ENCODE data around the gene HS6ST3. TPM values are rescaled to one million over a fixed set of nuclear protein-coding genes. Genes with fewer than 3 reads are reported as not detected.

HS6ST3 gene
- total and polyA plus RNA-seq, 8 donors, result 0.03 to 0.15 (median 0.10) TPM

GRCh38 chr13:96824140-96824539 is 734.2 kb downstream of the HS6ST3 start:
- no peaks in the 10 kb centered on the region for H3K9me3 ChIP-seq
- ATAC-seq, result no peak
- intact Hi-C loops (cut with DNase I), result no loop called here

GRCh38 chr13:96825653-96826052 is 735.7 kb downstream of the HS6ST3 start:
- Histone ChIP-seq H3K4me1 (no peaks in the 10 kb centered on the region), H3K36me3 (no peaks in the 10 kb centered on the region), H3K27me3 (no peaks in the 10 kb centered on the region), H3K4me3 (no peak overlapping the region), H3K27ac (no peak overlapping the region), H3K9me3 (no peaks in the 10 kb centered on the region)
- TF ChIP-seq CTCF (IDR thresholded peaks at IDR 0.05), result no peak
- ATAC-seq (peak; percentile 72), DNase-seq (no peak)
- intact Hi-C loops (cut with DNase I), result no loop called here

More at GRCh38 chr13:96824140-96824539, 734.2 kb downstream of the HS6ST3 start:
- DNase-seq, result no peak
- Histone ChIP-seq H3K4me3 (no peak overlapping the region), H3K27ac (no peak overlapping the region), H3K27me3 (no peaks in the 10 kb centered on the region), H3K36me3 (no peaks in the 10 kb centered on the region), H3K4me1 (no peaks in the 10 kb centered on the region)
- TF ChIP-seq CTCF (IDR thresholded peaks at IDR 0.05), result no peak

GRCh38 chr13:96834626-96835025 is 744.7 kb downstream of the HS6ST3 start:
- DNase-seq (no peak), ATAC-seq (no peak)
- TF ChIP-seq CTCF (IDR thresholded peaks at IDR 0.05), result no peak
- Histone ChIP-seq H3K36me3 (no peaks in the 10 kb centered on the region), H3K9me3 (peaks cover 0 to 5% of the 10 kb centered on the region in 2 donors), H3K4me1 (no peaks in the 10 kb centered on the region), H3K4me3 (no peak overlapping the region), H3K27me3 (no peaks in the 10 kb centered on the region), H3K27ac (no peak overlapping the region)
- intact Hi-C loops (cut with DNase I), result no loop called here

GRCh38 chr13:96835546-96835945 is 745.6 kb downstream of the HS6ST3 start:
- no peak overlapping the region for H3K4me3 ChIP-seq

GRCh38 chr13:96836733-96837132 is 746.8 kb downstream of the HS6ST3 start:
- no peak overlapping the region for H3K27ac ChIP-seq
- H3K36me3 ChIP-seq, result no peaks in the 10 kb centered on the region
- H3K4me1 ChIP-seq, result no peaks in the 10 kb centered on the region
- ATAC-seq, result no peak
- no peak for TF ChIP-seq CTCF (IDR thresholded peaks at IDR 0.05)
- H3K4me3 ChIP-seq, result no peak overlapping the region
- H3K27me3 ChIP-seq, result no peaks in the 10 kb centered on the region
- no peak for DNase-seq
- H3K9me3 ChIP-seq, result peaks cover 0 to 5% of the 10 kb centered on the region in 2 donors
- intact Hi-C loops (cut with DNase I), result no loop called here

More at GRCh38 chr13:96835546-96835945, 745.6 kb downstream of the HS6ST3 start:
- DNase-seq (no peak), ATAC-seq (no peak)
- no peak for TF ChIP-seq CTCF (IDR thresholded peaks at IDR 0.05)
- no peaks in the 10 kb centered on the region for H3K27me3 ChIP-seq
- H3K36me3 ChIP-seq, result no peaks in the 10 kb centered on the region
- H3K27ac ChIP-seq, result no peak overlapping the region
- peaks cover 0 to 5% of the 10 kb centered on the region in 2 donors for H3K9me3 ChIP-seq
- intact Hi-C loops (cut with DNase I), result no loop called here
- no peaks in the 10 kb centered on the region for H3K4me1 ChIP-seq
